H54 (cell line): ENCODE results near the gene VLDLR.

Experiments
- DNase-seq: peaks from one replicate; pipeline ENCODE4 v3.0.0; 2011; ENCODE audit warnings: low spot score, mixed read lengths; ENCODE audit not compliant: insufficient read length
- FAIRE-seq: peaks from 3 replicates; lab custom pipeline; 2011; peaks lifted over from hg19 to GRCh38; lab: Jason Lieb, UNC
- POLR2A ChIP-seq: IDR thresholded peaks from 2 replicates; pipeline ENCODE4 v1.6.1; 2011; ENCODE audit warnings: low read depth, mild to moderate bottlenecking, low read length

VLDLR gene

GRCh38 chr9:2662496-2662895, 40.9 kb downstream of the VLDLR start:
- DNase-seq = no peak
- TF ChIP-seq POLR2A = no peak
- FAIRE-seq = peak; percentile 30

- TF ChIP-seq POLR2A = no peak
- no peak for FAIRE-seq
- no peak for DNase-seq
Observed at GRCh38 chr9:2663461-2664173, 42.0 kb downstream of the VLDLR start.

- TF ChIP-seq POLR2A = no peak
- FAIRE-seq = no peak
- DNase-seq = no peak
Observed at GRCh38 chr9:2664174-2665065, 42.8 kb downstream of the VLDLR start.

- TF ChIP-seq POLR2A = no peak
- FAIRE-seq (no peak), DNase-seq (no peak)
Observed at GRCh38 chr9:2666569-2666968, 45.0 kb downstream of the VLDLR start.

GRCh38 chr9:2673161-2673560, 51.6 kb downstream of the VLDLR start:
- FAIRE-seq = no peak
- DNase-seq = no peak
- no peak for TF ChIP-seq POLR2A

GRCh38 chr9:2674141-2674824, 52.7 kb downstream of the VLDLR start:
- no peak for TF ChIP-seq POLR2A
- no peak for DNase-seq
- no peak for FAIRE-seq

- FAIRE-seq (no peak), DNase-seq (no peak)
- no peak for TF ChIP-seq POLR2A
Observed at GRCh38 chr9:2675834-2676233, 54.2 kb downstream of the VLDLR start.

GRCh38 chr9:2676466-2676865, 54.9 kb downstream of the VLDLR start:
- no peak for TF ChIP-seq POLR2A
- no peak for FAIRE-seq
- no peak for DNase-seq

GRCh38 chr9:2677915-2678889, 56.6 kb downstream of the VLDLR start:
- TF ChIP-seq POLR2A = no peak
- DNase-seq (no peak), FAIRE-seq (peak; percentile 50)

GRCh38 chr9:2679011-2679410, 57.4 kb downstream of the VLDLR start:
- FAIRE-seq (no peak), DNase-seq (no peak)
- TF ChIP-seq POLR2A = no peak

- FAIRE-seq = no peak
- no peak for DNase-seq
- no peak for TF ChIP-seq POLR2A
Observed at GRCh38 chr9:2681981-2682380, 60.4 kb downstream of the VLDLR start.

GRCh38 chr9:2686911-2687310, 65.3 kb downstream of the VLDLR start:
- no peak for TF ChIP-seq POLR2A
- FAIRE-seq (no peak), DNase-seq (no peak)

- no peak for FAIRE-seq
- no peak for TF ChIP-seq POLR2A
- DNase-seq = no peak
Observed at GRCh38 chr9:2688636-2689035, 67.0 kb downstream of the VLDLR start.
